ENCODE measurements around the gene GALNTL6.

GRCh38 chr4:172546782-172547181, 733.6 kb downstream of the GALNTL6 start:
- no peak for TF ChIP-seq CTCF (IDR thresholded peaks at IDR 0.05; ENCODE audit: insufficient read depth, low read depth, low read length)
- TF ChIP-seq EZH2 (IDR thresholded peaks at IDR 0.05; ENCODE audit: insufficient read depth, low read length): no peak
